K562 (cell line): Measurements from ENCODE around the gene CD84. TPM values are rescaled to one million over a fixed set of nuclear protein-coding genes. Genes with fewer than 3 reads are reported as not detected.

Source experiments
- ATAC-seq: fragments of 200-7000 bp; cut with Tn5 transposase; 3 replicates; pipeline ENCODE4 v1.9.1; 2020; ENCODE audit warnings: moderate library complexity
- Bru-seq: library from RNA; stranded (reverse); fragments of 400-500 nt; gene quantifications from one replicate; lab custom pipeline; 2021; lab: Mats Ljungman, UMichigan
- BruChase-seq, 2 experiments: library from RNA; stranded (reverse); fragments of 400-500 nt; gene quantifications; one replicate each; lab custom pipeline; 2021; lab: Mats Ljungman, UMichigan
- BruUV-seq: library from RNA; stranded (reverse); fragments of 400-500 nt; replicated peaks from 2 replicates; lab custom pipeline; 2021; lab: Mats Ljungman, UMichigan
- CTCF ChIA-PET: fragments of 300-600 bp; formaldehyde crosslinking; extraction: SDS; loops from one replicate; lab custom pipeline; 2021; ENCODE audit warnings: low intra/inter-chr PET ratio; lab: Yijun Ruan, JAX
- POLR2A ChIA-PET: fragments of 300-600, 350-650 bp; sonication (Branson Sonifier 250); formaldehyde crosslinking; extraction: SDS; loops from one replicate; lab custom pipeline; 2021; ENCODE audit warnings: antibody characterized with exemption, inconsistent platforms; lab: Yijun Ruan, JAX
- DNase-seq, 4 experiments: peaks; one replicate each; pipeline versions ENCODE4 v3.0.0 to v3.0.0-alpha.2; 2011 to 2018; ENCODE audit warnings: low spot score in 3 of 4, mixed read lengths in 3 of 4; ENCODE audit errors: extremely low read depth in 1 of 4
- FAIRE-seq: peaks from 2 replicates; lab custom pipeline; 2011; peaks lifted over from hg19 to GRCh38; lab: Jason Lieb, UNC
- H2AFZ ChIP-seq: 2 replicates; pipeline ENCODE4 v1.6.0; 2011; ENCODE audit warnings: low read depth, low read length, control low read depth, inconsistent platforms
- H3K27ac ChIP-seq: fragments of 200-600 bp; 3 replicates; pipeline ENCODE4 v1.8.0; 2011; ENCODE audit warnings: low read depth, mild to moderate bottlenecking, control low read depth, inconsistent platforms, low read length, moderate library complexity, mixed read lengths; ENCODE audit errors: extremely low read depth
- H3K27me3 ChIP-seq, 2 experiments: fragments of 300-600 bp in 1 of 2; 2 replicates in 1 of 2; 3 replicates in 1 of 2; pipeline versions ENCODE4 v1.6.0 to v1.8.0; 2011; ENCODE audit warnings: inconsistent platforms in 2 of 2, low read length in 2 of 2, mild to moderate bottlenecking in 1 of 2, mixed read lengths in 1 of 2, moderate library complexity in 1 of 2; ENCODE audit not compliant: control insufficient read depth in 2 of 2, insufficient read depth in 2 of 2
- H3K36me3 ChIP-seq: fragments of 300-600 bp; 3 replicates; pipeline ENCODE4 v1.8.0; 2011; ENCODE audit warnings: mild to moderate bottlenecking, low read length, inconsistent platforms; ENCODE audit not compliant: control insufficient read depth, insufficient read depth
- H3K4me1 ChIP-seq, 2 experiments: fragments of 200-600 bp in 1 of 2; replicated peaks in 1 of 2; 2 replicates in 1 of 2; 3 replicates in 1 of 2; pipeline versions ENCODE4 v1.5.1 to v1.8.0; 2011; ENCODE audit warnings: inconsistent platforms in 2 of 2, low read length in 2 of 2, mild to moderate bottlenecking in 1 of 2, mixed read lengths in 1 of 2, moderate library complexity in 1 of 2; ENCODE audit not compliant: control insufficient read depth in 2 of 2, insufficient read depth in 2 of 2
- H3K4me2 ChIP-seq: 2 replicates; pipeline ENCODE4 v1.6.1; 2011; ENCODE audit warnings: low read length, control low read depth, inconsistent platforms, mixed read lengths; ENCODE audit not compliant: insufficient read depth
- H3K4me3 ChIP-seq: fragments of 200-600 bp; sonication (generic), shearing (Covaris generic); 2 replicates; pipeline ENCODE4 v1.5.1; 2016; ENCODE audit warnings: control low read depth, inconsistent platforms
- H3K79me2 ChIP-seq: fragments of 200-600 bp; 3 replicates; pipeline ENCODE4 v1.8.0; 2011; ENCODE audit warnings: low read length, inconsistent platforms; ENCODE audit not compliant: control insufficient read depth, insufficient read depth
- H3K9ac ChIP-seq, 2 experiments: 2 replicates each; pipeline versions ENCODE4 v1.6.0 to v1.6.1; 2011; ENCODE audit warnings: low read depth in 2 of 2, low read length in 2 of 2, control low read depth in 1 of 2, inconsistent platforms in 1 of 2, mild to moderate bottlenecking in 1 of 2, mixed read lengths in 1 of 2; ENCODE audit not compliant: insufficient read depth in 1 of 2
- H3K9me1 ChIP-seq: one replicate; pipeline ENCODE4 v1.6.0; 2011; ENCODE audit warnings: inconsistent platforms, mild to moderate bottlenecking, low read length, moderate library complexity; ENCODE audit not compliant: control insufficient read depth, insufficient read depth
- H3K9me3 ChIP-seq: replicated peaks from 2 replicates; pipeline ENCODE4 v1.5.1; 2011; ENCODE audit warnings: low read depth, low read length, inconsistent platforms; ENCODE audit not compliant: control insufficient read depth, insufficient read depth
- H4K20me1 ChIP-seq: replicated peaks from 2 replicates; pipeline ENCODE4 v1.6.1; 2011; ENCODE audit warnings: low read length, inconsistent platforms, mixed read lengths; ENCODE audit not compliant: control insufficient read depth, insufficient read depth
- AFF4 ChIP-seq: sonication (generic); formaldehyde crosslinking; IDR thresholded peaks from 2 replicates; pipeline ENCODE4 v1.8.0; 2023; ENCODE audit warnings: mild to moderate bottlenecking, missing genetic modification reagents
- CBFA2T2 ChIP-seq: fragments of 450-650 bp; conservative IDR thresholded peaks from 2 replicates; pipeline ENCODE4 v1.6.1; 2017; ENCODE audit warnings: mild to moderate bottlenecking
- DDX20 ChIP-seq: fragments of 450-650 bp; IDR thresholded peaks from 2 replicates; pipeline ENCODE4 v1.6.1; 2016; ENCODE audit warnings: missing genetic modification characterization, low read depth, mild to moderate bottlenecking, missing compliant biosample characterization, moderate library complexity
- KDM1A ChIP-seq, 2 experiments: fragments of 450-650 bp; IDR thresholded peaks; 2 replicates each; pipeline ENCODE4 v1.6.1; 2016; ENCODE audit warnings: mild to moderate bottlenecking in 2 of 2
- LARP7 ChIP-seq: fragments of 450-650 bp; IDR thresholded peaks from 2 replicates; pipeline ENCODE4 v1.6.1; 2016
- NR2F6 ChIP-seq: fragments of 450-650 bp; formaldehyde crosslinking; IDR thresholded peaks from 2 replicates; pipeline ENCODE4 v1.4.0; 2020; ENCODE audit warnings: mild to moderate bottlenecking
- ZNF224 ChIP-seq: sonication (generic); formaldehyde crosslinking; IDR thresholded peaks from 2 replicates; pipeline ENCODE4 v1.8.0; 2022; ENCODE audit warnings: mild to moderate bottlenecking, missing genetic modification reagents
- ZNF395 ChIP-seq: fragments of 200-800 bp; sonication (Bioruptor generic); IDR thresholded peaks from 2 replicates; pipeline ENCODE4 v1.6.1; 2017; ENCODE audit warnings: missing genetic modification characterization, missing compliant biosample characterization
- WGBS: fragments of 100-300 bp; shearing (Covaris generic); methylation state at CpG from one replicate; pipeline ENCODE4 v1.1.6; 2016; ENCODE audit warnings: low coverage, mixed read lengths; ENCODE audit not compliant: insufficient coverage; ENCODE audit errors: missing lambda C conversion rate; 5-methylcytosine and 5-hydroxymethylcytosine counted together
- in situ Hi-C: fragments of 300-500 bp; cut with MboI; formaldehyde crosslinking; loops from 4 replicates; pipeline ENCODE4 v1.15.0; 2018; ENCODE audit warnings: inconsistent platforms, mixed read lengths
- intact Hi-C: fragments of 100-400 bp; cut with micrococcal nuclease; formaldehyde crosslinking; loops from 2 replicates; pipeline ENCODE4 v1.14.2; 2022
- long read RNA-seq, 3 experiments: library from polyadenylated mRNA in 2 of 3; library from RNA in 1 of 3; unstranded in 2 of 3; stranded (forward) in 1 of 3; transcript quantifications; one replicate each; pipeline ENCODE4 v2.0.0, GENCODE V29; 2019 to 2022
- polyA minus RNA-seq, 3 experiments: library from RNA; depleted of rRNA, polyadenylated mRNA; stranded (reverse); fragments of >200 nt; gene quantifications; 2 replicates each; pipeline ENCODE4 v1.2.3, GENCODE V29; 2011
- polyA plus RNA-seq, 8 experiments: library from polyadenylated mRNA; depleted of rRNA in 4 of 8; stranded (reverse) in 5 of 8; unstranded in 3 of 8; fragments of >200 nt; fragmentation: Nextera tagmentation in 2 of 8; fragmentation: Illumina TruSeq in 1 of 8; extraction: Ambion mirVana in 2 of 8; extraction: Trizol in 1 of 8; gene quantifications; 2 replicates each; pipeline versions ENCODE4 v1.2.1 to v1.2.3, GENCODE V29; 2011 to 2014; ENCODE audit warnings: inconsistent platforms in 1 of 8, missing spikeins in 1 of 8
- total RNA-seq, 7 experiments: library from RNA; depleted of rRNA in 6 of 7; stranded (reverse); fragments of >200 nt in 6 of 7; fragmentation: Illumina TruSeq in 2 of 7; extraction: Trizol in 2 of 7; gene quantifications; 2 replicates each; pipeline versions ENCODE4 v1.2.1 to v1.2.3, GENCODE V29; 2011 to 2021; ENCODE audit warnings: low replicate concordance in 1 of 7

Gene CD84
- total RNA-seq (2011; cell fraction: chromatin; rRNA removed; ENCODE audit: low replicate concordance) = 3.9 and 4.7 TPM in 2 replicates
- 1.5 and 2.4 TPM in 2 replicates for total RNA-seq (2011; cell fraction: nucleolus; rRNA removed)
- 2.9 and 3.3 TPM in 2 replicates for total RNA-seq (2011; cell fraction: nucleoplasm; rRNA removed)
- total RNA-seq (2014; rRNA removed) (0.82 and 1.4 TPM in 2 replicates), total RNA-seq (2014; rRNA removed; fragmentation: Illumina TruSeq; extraction: Trizol) (2.2 and 2.5 TPM in 2 replicates), total RNA-seq (2015; rRNA removed; fragmentation: Illumina TruSeq; extraction: Trizol) (6.8 TPM in 2 replicates), total RNA-seq (2021) (1.9 and 2.5 TPM in 2 replicates), polyA plus RNA-seq (2011; rRNA removed) (2.0 and 7.3 TPM in 2 replicates), polyA plus RNA-seq (2014; fragmentation: Illumina TruSeq; extraction: Trizol) (3.1 and 3.5 TPM in 2 replicates), polyA plus RNA-seq (2014; fragmentation: Nextera tagmentation; extraction: Ambion mirVana) (1 to 10 TPM; 1.0 to 1.5 TPM), polyA plus RNA-seq (2014; rRNA removed) (1.6 and 1.8 TPM in 2 replicates), polyA minus RNA-seq (2011; rRNA and poly(A)+ RNA removed) (3.3 and 12.3 TPM in 2 replicates), Bru-seq, nascent RNA (percentile 40 among the genes with signal in this experiment), BruChase-seq, experiment 1, labeled RNA remaining after a 2-hour chase (percentile 41 among the genes with signal in this experiment), BruChase-seq, experiment 2, labeled RNA remaining after a 6-hour chase (percentile 44 among the genes with signal in this experiment)
- 0.37 and 4.0 TPM in 2 replicates for polyA plus RNA-seq (2011; cell fraction: cytosol; rRNA removed)
- 2.0 and 6.2 TPM in 2 replicates for polyA plus RNA-seq (2011; cell fraction: nucleus; rRNA removed)
- 3.1 and 5.8 TPM in 2 replicates for polyA plus RNA-seq (2012)
- 0.48 and 1.8 TPM in 2 replicates for polyA minus RNA-seq (2011; cell fraction: cytosol; rRNA and poly(A)+ RNA removed)
- 0.94 and 7.8 TPM in 2 replicates for polyA minus RNA-seq (2011; cell fraction: nucleus; rRNA and poly(A)+ RNA removed)
- long read RNA-seq, experiment 1, partial matches to known transcripts = 0 of 5 reads
- long read RNA-seq, experiment 1, other reads (novel, unspliced or antisense) = 3 of 5 reads
- long read RNA-seq, experiment 2, partial matches to known transcripts = 0 of 2 reads
- long read RNA-seq, experiment 2, other reads (novel, unspliced or antisense) = 2 of 2 reads
- long read RNA-seq, experiment 3, partial matches to known transcripts = 1 of 1 reads
- long read RNA-seq, experiment 3, other reads (novel, unspliced or antisense) = 0 of 1 reads

GRCh38 chr1:160579216-160579701 lies at the start of gene CD84:
Gene CD84, minus strand, starts transcription at chr1:160579496. Its CDS starts 59 bp downstream, at chr1:160579437.
- WGBS = 5% methylated on average over 3 of the region's 3 CpGs
- in situ Hi-C loops (no loop called here), intact Hi-C loops (no loop called here)
- Histone ChIP-seq H3K27me3 (no peaks in the 10 kb centered on the region), H3K9me3 (no peaks in the 10 kb centered on the region), H2AFZ (peak within 1 kb of the TSS; percentile 97), H4K20me1 (no peaks in the 10 kb centered on the region), H3K9ac (peak within 1 kb of the TSS; percentile 67 to 78), H3K27ac (peak within 1 kb of the TSS; percentile 85), H3K4me2 (peak within 1 kb of the TSS; percentile 75), H3K36me3 (no peaks in the 10 kb centered on the region), H3K79me2 (no peaks in the 10 kb centered on the region), H3K4me1 (peaks cover 3 to 73% of the 10 kb centered on the region in 2 experiments; a peak in 4 of 5 replicates), H3K9me1 (no peaks in the 10 kb centered on the region), H3K4me3 (peak within 1 kb of the TSS; percentile 5; the same call in 1 of the 2 replicates)
- FAIRE-seq (peak; percentile 62), ATAC-seq (peak; percentile 65), DNase-seq (peak in 2 of 4 experiments; percentile 22 to 33)
- no TSS peak for BruUV-seq
- POLR2A ChIA-PET = interaction anchor here (0.8 to 1.9 kb wide), 3 partner anchors 8 to 14 kb away, joined by 3 to 6 read pairs (median 4); no protein-coding TSS in a partner anchor
- CTCF ChIA-PET = no interaction called here
- TF ChIP-seq ZNF395 (CRISPR knock-in tag) (peak; percentile 2; the same call in 1 of the 2 replicates), LARP7 (no peak), NR2F6 (no peak), CBFA2T2 (no peak), ZNF224 (CRISPR knock-in tag) (no peak), AFF4 (CRISPR knock-in tag) (0 out of 2 replicates have a peak, but pooled peaks have one; percentile 44), DDX20 (tag) (no peak), KDM1A (IDR thresholded peaks at IDR 0.05) (no peak)
